ENCODE data around the gene CCDC78. TPM values are rescaled to one million over a fixed set of nuclear protein-coding genes. Genes with fewer than 3 reads are reported as not detected.

CCDC78 gene
- total RNA-seq, 6 experiments from 2014 or later: 0.31 TPM; not detected in 5

GRCh38 chr16:716768-717325 is 9.4 kb downstream of the CCDC78 start:
- 65% methylated on average over 5 of the region's 29 CpGs for WGBS (ENCODE audit: insufficient coverage, low coverage, low lambda C conversion rate, missing lambda C conversion rate)

GRCh38 chr16:716200-716568 is 10.1 kb downstream of the CCDC78 start:
- H3K27ac ChIP-seq: no peak overlapping the region
- WGBS (ENCODE audit: insufficient coverage, low coverage, low lambda C conversion rate, missing lambda C conversion rate): no CpG with 5 or more reads among the region's 12 CpGs
- no peaks in the 10 kb centered on the region for H3K9me3 ChIP-seq
- H3K4me3 ChIP-seq: peak overlapping the region; percentile 12 to 63 (median 31)
- H3K4me1 ChIP-seq: peaks cover 0 to 27% (median 3%) of the 10 kb centered on the region in 4 donors
- peak; percentile 85 to 94 (median 93) for DNase-seq
- peak; percentile 50 to 70 (median 66) for ATAC-seq
- intact Hi-C loops (cut with DNase I): no loop called here
- H3K36me3 ChIP-seq: no peaks in the 10 kb centered on the region
- H3K27me3 ChIP-seq: no peaks in the 10 kb centered on the region
- TF ChIP-seq POLR2A (IDR thresholded peaks at IDR 0.05) (no peak), CTCF (IDR thresholded peaks at IDR 0.05) (no peak)

More at GRCh38 chr16:716768-717325, 9.4 kb downstream of the CCDC78 start:
- Histone ChIP-seq H3K4me1 (peaks cover 0 to 33% (median 5%) of the 10 kb centered on the region in 4 donors), H3K36me3 (no peaks in the 10 kb centered on the region), H3K27ac (no peak overlapping the region), H3K4me3 (no peak overlapping the region), H3K27me3 (no peaks in the 10 kb centered on the region), H3K9me3 (no peaks in the 10 kb centered on the region)
- TF ChIP-seq CTCF (IDR thresholded peaks at IDR 0.05) (no peak), POLR2A (IDR thresholded peaks at IDR 0.05) (no peak)
- ATAC-seq (no peak), DNase-seq (no peak)
- intact Hi-C loops (cut with DNase I): no loop called here

GRCh38 chr16:715477-716199 is 10.6 kb downstream of the CCDC78 start:
- H3K9me3 ChIP-seq: no peaks in the 10 kb centered on the region
- intact Hi-C loops (cut with DNase I): no loop called here
- H3K27ac ChIP-seq: no peak overlapping the region
- DNase-seq (no peak), ATAC-seq (peak in 2 of 4 donors; percentile 1 to 10)
- H3K4me1 ChIP-seq: peaks cover 0 to 27% (median 3%) of the 10 kb centered on the region in 4 donors
- peak overlapping the region; percentile 54 to 63 (median 58) for H3K4me3 ChIP-seq
- TF ChIP-seq POLR2A (IDR thresholded peaks at IDR 0.05) (no peak), CTCF (IDR thresholded peaks at IDR 0.05) (peak in 2 of 4 donors; percentile 8 to 25)
- no peaks in the 10 kb centered on the region for H3K27me3 ChIP-seq
- 4% methylated on average over 10 of the region's 74 CpGs for WGBS (ENCODE audit: insufficient coverage, low coverage, low lambda C conversion rate, missing lambda C conversion rate)
- H3K36me3 ChIP-seq: no peaks in the 10 kb centered on the region

- no peak within 1 kb of the TSS for H3K27ac ChIP-seq
- intact Hi-C loops (cut with DNase I): loop anchor here (5.0 kb wide), 2 partner anchors 72 to 337 kb away; partner anchors contain the start of genes CHTF18 (in 1 of the 2) and RPUSD1 (in 1 of the 2)
These were observed 11.4 kb downstream of the CCDC78 start, which contains the start of gene METRN for GRCh38 chr16:714558-715476. Gene METRN (plus strand): TSS chr16:715118. CDS start chr16:715290, 172 bp downstream.

More at GRCh38 chr16:714558-715476, 11.4 kb downstream of the CCDC78 start, which contains the start of gene METRN:
- no peaks in the 10 kb centered on the region for H3K27me3 ChIP-seq
- ATAC-seq (peak; percentile 79 to 90 (median 84)), DNase-seq (peak; percentile 90 to 94 (median 93))
- no peaks in the 10 kb centered on the region for H3K9me3 ChIP-seq
- peaks cover 0 to 20% (median 2%) of the 10 kb centered on the region in 4 donors for H3K4me1 ChIP-seq
- peak within 1 kb of the TSS; percentile 54 to 63 (median 58) for H3K4me3 ChIP-seq
- WGBS (ENCODE audit: insufficient coverage, low coverage, low lambda C conversion rate, missing lambda C conversion rate): no CpG with 5 or more reads among the region's 108 CpGs
- H3K36me3 ChIP-seq: no peaks in the 10 kb centered on the region
- TF ChIP-seq POLR2A (IDR thresholded peaks at IDR 0.05) (no peak), CTCF (IDR thresholded peaks at IDR 0.05) (no peak)
